Measurements from ENCODE around the gene AMIGO2.
"Not testable (repeated sequence)": the region's sequence is repeated elsewhere in the genome, so short reads cannot be mapped to it uniquely, and the experiment has no call there.

The AMIGO2 gene

GRCh38 chr12:47071241-47071852 is 8.4 kb downstream of the AMIGO2 start:
- DNase-seq: peak; percentile 31

- DNase-seq: no peak
Measured at GRCh38 chr12:47070310-47070709, 9.4 kb downstream of the AMIGO2 start.

- no peak for DNase-seq
Measured at GRCh38 chr12:47068539-47068938, 11.2 kb downstream of the AMIGO2 start.

- no peak for DNase-seq
Measured at GRCh38 chr12:47067771-47068431, 11.9 kb downstream of the AMIGO2 start.

- no peak for DNase-seq
Measured at GRCh38 chr12:47067176-47067575, 12.6 kb downstream of the AMIGO2 start.

GRCh38 chr12:47066278-47067025 is 13.3 kb downstream of the AMIGO2 start:
- no peak for DNase-seq

- no peak for DNase-seq
Measured at GRCh38 chr12:47065546-47065945, 14.2 kb downstream of the AMIGO2 start.

- not testable (repeated sequence) for DNase-seq
Measured at GRCh38 chr12:47058640-47059039, 21.1 kb downstream of the AMIGO2 start.

- DNase-seq: not testable (repeated sequence)
Measured at GRCh38 chr12:47056944-47057343, 22.8 kb downstream of the AMIGO2 start.

GRCh38 chr12:47055856-47056255 is 23.9 kb downstream of the AMIGO2 start:
- not testable (repeated sequence) for DNase-seq

GRCh38 chr12:47054659-47055058 is 25.1 kb downstream of the AMIGO2 start:
- DNase-seq: no peak

GRCh38 chr12:47053961-47054360 is 25.8 kb downstream of the AMIGO2 start:
- no peak for DNase-seq

GRCh38 chr12:47052274-47052673 is 27.5 kb downstream of the AMIGO2 start:
- DNase-seq: no peak

- DNase-seq: not testable (repeated sequence)
Measured at GRCh38 chr12:47051291-47051690, 28.5 kb downstream of the AMIGO2 start.

- DNase-seq: no peak
Measured at GRCh38 chr12:47048541-47048940, 31.2 kb downstream of the AMIGO2 start.

GRCh38 chr12:47041327-47041726 is 38.4 kb downstream of the AMIGO2 start:
- no peak for DNase-seq

- no peak for DNase-seq
Measured at GRCh38 chr12:47039756-47040155, 40.0 kb downstream of the AMIGO2 start.

- DNase-seq: no peak
Measured at GRCh38 chr12:47039079-47039478, 40.7 kb downstream of the AMIGO2 start.

- no peak for DNase-seq
Measured at GRCh38 chr12:47038270-47038748, 41.5 kb downstream of the AMIGO2 start.

GRCh38 chr12:47035484-47035883 is 44.3 kb downstream of the AMIGO2 start:
- DNase-seq: no peak

- DNase-seq: no peak
Measured at GRCh38 chr12:47034661-47035060, 45.1 kb downstream of the AMIGO2 start.

GRCh38 chr12:47033789-47034555 is 45.8 kb downstream of the AMIGO2 start:
- DNase-seq: peak; percentile 10

GRCh38 chr12:47033081-47033480 is 46.7 kb downstream of the AMIGO2 start:
- DNase-seq: no peak
